ENCODE measurements around the gene DOCK4.

The DOCK4 gene

GRCh38 chr7:112189691-112190090, 16.5 kb downstream of the DOCK4 start:
- Histone ChIP-seq H3K27ac (ENCODE audit: low read depth, low read length) (no peak overlapping the region), H3K4me1 (ENCODE audit: control insufficient read depth, insufficient read depth, low read length) (no peaks in the 10 kb centered on the region), H3K4me3 (ENCODE audit: low read depth, low read length) (no peak overlapping the region), H3K36me3 (ENCODE audit: control insufficient read depth, insufficient read depth, low read length) (no peaks in the 10 kb centered on the region), H3K9me3 (ENCODE audit: control insufficient read depth, insufficient read depth, low read length) (no peaks in the 10 kb centered on the region), H3K9ac (ENCODE audit: low read depth, low read length) (no peak overlapping the region), H3K27me3 (ENCODE audit: control insufficient read depth, insufficient read depth, low read length) (no peaks in the 10 kb centered on the region)

DNA sequence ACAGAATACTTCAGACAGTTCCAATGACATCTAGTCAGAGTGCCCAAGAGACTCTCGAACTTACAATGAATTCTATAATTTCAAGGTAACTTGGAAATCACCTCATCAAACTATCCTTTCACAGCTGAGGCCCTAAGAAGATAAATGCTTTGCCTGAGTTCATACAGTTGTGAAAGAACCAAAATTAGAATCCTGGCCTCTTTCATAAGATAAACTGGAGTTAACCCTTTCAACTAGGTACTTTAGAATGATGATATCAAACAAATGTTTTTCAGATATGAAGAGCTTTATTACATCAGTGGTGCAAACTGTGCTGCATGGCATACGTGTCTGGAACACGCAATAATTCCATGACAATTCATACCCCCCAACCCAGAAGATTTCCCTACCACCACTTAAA, 17.9 kb downstream of the DOCK4 start:
- no peak overlapping the region for H3K4me3 ChIP-seq (ENCODE audit: low read depth, low read length)
- H3K27me3 ChIP-seq (ENCODE audit: control insufficient read depth, insufficient read depth, low read length), result no peaks in the 10 kb centered on the region
- no peaks in the 10 kb centered on the region for H3K4me1 ChIP-seq (ENCODE audit: control insufficient read depth, insufficient read depth, low read length)
- H3K9me3 ChIP-seq (ENCODE audit: control insufficient read depth, insufficient read depth, low read length), result no peaks in the 10 kb centered on the region
- H3K36me3 ChIP-seq (ENCODE audit: control insufficient read depth, insufficient read depth, low read length), result no peaks in the 10 kb centered on the region
- no peak overlapping the region for H3K27ac ChIP-seq (ENCODE audit: low read depth, low read length)
- H3K9ac ChIP-seq (ENCODE audit: low read depth, low read length), result no peak overlapping the region

- Histone ChIP-seq H3K27me3 (ENCODE audit: control insufficient read depth, insufficient read depth, low read length) (no peaks in the 10 kb centered on the region), H3K4me3 (ENCODE audit: low read depth, low read length) (no peak overlapping the region), H3K9me3 (ENCODE audit: control insufficient read depth, insufficient read depth, low read length) (no peaks in the 10 kb centered on the region), H3K4me1 (ENCODE audit: control insufficient read depth, insufficient read depth, low read length) (no peaks in the 10 kb centered on the region), H3K27ac (ENCODE audit: low read depth, low read length) (no peak overlapping the region), H3K36me3 (ENCODE audit: control insufficient read depth, insufficient read depth, low read length) (no peaks in the 10 kb centered on the region), H3K9ac (ENCODE audit: low read depth, low read length) (no peak overlapping the region)
Measured at GRCh38 chr7:112186300-112186699, 19.9 kb downstream of the DOCK4 start.

DNA sequence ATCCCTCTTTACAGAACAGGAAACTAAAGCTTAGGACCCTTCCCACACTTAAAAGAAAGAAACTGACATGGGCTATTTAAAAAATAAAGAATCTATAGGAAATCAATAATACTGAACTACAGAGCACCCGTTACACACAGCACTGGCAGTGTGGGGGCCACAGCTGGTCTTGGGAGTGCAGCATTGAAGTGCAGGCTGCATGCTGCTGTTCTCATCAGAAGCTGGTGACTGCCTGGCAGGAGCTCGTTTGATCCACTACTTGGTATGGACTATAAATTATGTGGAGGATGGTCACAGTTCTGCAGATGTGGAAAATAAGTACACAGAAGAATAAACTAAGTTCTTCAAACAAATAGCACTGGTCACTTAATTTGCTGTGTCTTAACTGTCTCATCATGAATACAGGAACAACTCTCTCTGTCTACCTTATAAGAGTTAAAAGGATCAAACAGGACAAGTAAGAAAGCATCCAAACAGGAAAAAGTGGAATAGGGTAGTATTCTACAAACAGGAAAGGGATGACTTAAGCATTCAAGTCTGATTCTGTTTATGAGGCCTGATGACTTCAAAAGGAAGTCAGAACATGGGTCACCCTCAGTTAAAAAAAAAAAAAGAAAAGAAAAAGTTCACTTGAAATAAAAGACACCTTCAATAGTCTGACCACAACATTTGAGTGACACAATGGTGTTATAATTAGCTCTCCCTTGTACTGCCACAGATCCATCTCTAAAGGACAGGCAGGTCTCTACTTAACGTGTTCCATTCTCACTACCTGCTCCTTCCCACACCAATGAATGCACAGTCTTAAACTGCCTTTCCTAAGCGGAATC, 21.0 kb downstream of the DOCK4 start:
- Histone ChIP-seq H3K9ac (ENCODE audit: low read depth, low read length) (no peak overlapping the region), H3K4me1 (ENCODE audit: control insufficient read depth, insufficient read depth, low read length) (no peaks in the 10 kb centered on the region), H3K27me3 (ENCODE audit: control insufficient read depth, insufficient read depth, low read length) (no peaks in the 10 kb centered on the region), H3K4me3 (ENCODE audit: low read depth, low read length) (no peak overlapping the region), H3K9me3 (ENCODE audit: control insufficient read depth, insufficient read depth, low read length) (no peaks in the 10 kb centered on the region), H3K27ac (ENCODE audit: low read depth, low read length) (no peak overlapping the region), H3K36me3 (ENCODE audit: control insufficient read depth, insufficient read depth, low read length) (no peaks in the 10 kb centered on the region)

- Histone ChIP-seq H3K4me3 (ENCODE audit: low read depth, low read length) (no peak overlapping the region), H3K4me1 (ENCODE audit: control insufficient read depth, insufficient read depth, low read length) (no peaks in the 10 kb centered on the region), H3K27me3 (ENCODE audit: control insufficient read depth, insufficient read depth, low read length) (no peaks in the 10 kb centered on the region), H3K9ac (ENCODE audit: low read depth, low read length) (no peak overlapping the region), H3K9me3 (ENCODE audit: control insufficient read depth, insufficient read depth, low read length) (no peaks in the 10 kb centered on the region), H3K27ac (ENCODE audit: low read depth, low read length) (no peak overlapping the region), H3K36me3 (ENCODE audit: control insufficient read depth, insufficient read depth, low read length) (no peaks in the 10 kb centered on the region)
Measured at GRCh38 chr7:112184455-112184854, 21.7 kb downstream of the DOCK4 start.

- Histone ChIP-seq H3K9ac (ENCODE audit: low read depth, low read length) (no peak overlapping the region), H3K36me3 (ENCODE audit: control insufficient read depth, insufficient read depth, low read length) (no peaks in the 10 kb centered on the region), H3K9me3 (ENCODE audit: control insufficient read depth, insufficient read depth, low read length) (no peaks in the 10 kb centered on the region), H3K27me3 (ENCODE audit: control insufficient read depth, insufficient read depth, low read length) (no peaks in the 10 kb centered on the region), H3K4me1 (ENCODE audit: control insufficient read depth, insufficient read depth, low read length) (no peaks in the 10 kb centered on the region; the same call in 1 of the 2 replicates), H3K4me3 (ENCODE audit: low read depth, low read length) (no peak overlapping the region), H3K27ac (ENCODE audit: low read depth, low read length) (no peak overlapping the region)
Measured at GRCh38 chr7:112183266-112183665, 22.9 kb downstream of the DOCK4 start.

DNA sequence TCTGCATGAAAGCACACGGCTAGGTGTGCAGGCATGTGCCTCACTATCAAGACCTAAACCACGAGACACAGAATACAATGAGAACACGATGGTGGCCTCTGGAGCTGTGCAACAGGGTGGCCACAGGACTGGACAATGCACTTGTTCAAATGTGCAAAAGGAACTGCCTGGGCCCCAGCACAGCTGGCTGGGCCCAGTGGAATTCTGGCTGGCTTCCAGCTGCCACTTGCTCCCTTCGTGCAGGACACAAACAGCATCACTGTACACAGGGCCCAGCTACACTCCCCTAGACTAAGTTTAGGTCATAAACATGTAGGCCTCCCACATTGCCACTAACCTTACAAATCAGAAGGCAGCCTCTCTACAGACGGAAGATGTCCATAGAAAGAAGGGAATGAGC, 23.4 kb downstream of the DOCK4 start:
- Histone ChIP-seq H3K4me1 (ENCODE audit: control insufficient read depth, insufficient read depth, low read length) (peaks cover 2% of the 10 kb centered on the region; the same call in 1 of the 2 replicates), H3K9ac (ENCODE audit: low read depth, low read length) (no peak overlapping the region), H3K27me3 (ENCODE audit: control insufficient read depth, insufficient read depth, low read length) (no peaks in the 10 kb centered on the region), H3K36me3 (ENCODE audit: control insufficient read depth, insufficient read depth, low read length) (no peaks in the 10 kb centered on the region), H3K4me3 (ENCODE audit: low read depth, low read length) (no peak overlapping the region), H3K9me3 (ENCODE audit: control insufficient read depth, insufficient read depth, low read length) (no peaks in the 10 kb centered on the region), H3K27ac (ENCODE audit: low read depth, low read length) (no peak overlapping the region)

- Histone ChIP-seq H3K4me3 (ENCODE audit: low read depth, low read length) (no peak overlapping the region), H3K36me3 (ENCODE audit: control insufficient read depth, insufficient read depth, low read length) (no peaks in the 10 kb centered on the region), H3K4me1 (ENCODE audit: control insufficient read depth, insufficient read depth, low read length) (peaks cover 9% of the 10 kb centered on the region)
Measured at GRCh38 chr7:112180223-112180622, 26.0 kb downstream of the DOCK4 start.

DNA sequence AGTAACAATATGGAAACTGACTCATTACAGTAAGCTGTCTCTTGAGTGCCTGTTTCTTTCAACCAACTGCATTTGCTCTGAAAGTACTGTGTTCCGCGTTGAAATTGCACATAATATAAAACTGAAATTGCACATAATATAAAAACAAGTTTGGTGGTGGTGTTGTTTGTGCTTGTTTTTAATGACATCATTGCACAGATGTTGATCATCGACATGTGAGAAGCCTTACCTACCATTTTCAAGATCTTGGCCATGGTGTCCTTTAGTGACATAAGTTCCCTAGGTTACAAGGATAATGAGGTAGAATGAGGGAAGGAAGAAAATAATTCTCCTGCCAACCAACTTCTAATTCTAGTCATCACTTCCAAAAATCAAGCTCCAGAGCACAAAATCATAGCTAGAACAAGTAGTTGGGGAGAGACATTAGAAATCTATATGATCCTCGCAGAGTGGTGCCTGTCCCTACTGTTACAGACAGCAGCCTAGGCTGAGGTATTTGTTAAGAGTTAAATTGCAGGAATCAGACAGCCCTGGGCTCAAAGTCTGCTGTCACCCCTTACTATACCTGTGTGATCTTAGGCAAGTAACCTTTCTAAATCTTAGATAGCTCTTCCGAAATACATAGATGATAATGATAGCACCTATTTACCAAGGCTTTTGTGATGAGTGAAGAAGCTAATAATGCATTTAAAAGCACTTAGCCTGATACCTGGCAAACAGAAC, 29.3 kb downstream of the DOCK4 start:
- Histone ChIP-seq H3K36me3 (ENCODE audit: control insufficient read depth, insufficient read depth, low read length) (no peaks in the 10 kb centered on the region), H3K27ac (ENCODE audit: low read depth, low read length) (no peak overlapping the region), H3K27me3 (ENCODE audit: control insufficient read depth, insufficient read depth, low read length) (no peaks in the 10 kb centered on the region), H3K4me1 (ENCODE audit: control insufficient read depth, insufficient read depth, low read length) (peaks cover 9% of the 10 kb centered on the region), H3K9me3 (ENCODE audit: control insufficient read depth, insufficient read depth, low read length) (no peaks in the 10 kb centered on the region), H3K4me3 (ENCODE audit: low read depth, low read length) (no peak overlapping the region), H3K9ac (ENCODE audit: low read depth, low read length) (no peak overlapping the region)

More at GRCh38 chr7:112180223-112180622, 26.0 kb downstream of the DOCK4 start:
- Histone ChIP-seq H3K9ac (ENCODE audit: low read depth, low read length) (no peak overlapping the region), H3K9me3 (ENCODE audit: control insufficient read depth, insufficient read depth, low read length) (no peaks in the 10 kb centered on the region), H3K27me3 (ENCODE audit: control insufficient read depth, insufficient read depth, low read length) (no peaks in the 10 kb centered on the region), H3K27ac (ENCODE audit: low read depth, low read length) (no peak overlapping the region)

GRCh38 chr7:112176241-112176640, 30.0 kb downstream of the DOCK4 start:
- Histone ChIP-seq H3K27me3 (ENCODE audit: control insufficient read depth, insufficient read depth, low read length) (no peaks in the 10 kb centered on the region), H3K4me3 (ENCODE audit: low read depth, low read length) (no peak overlapping the region), H3K36me3 (ENCODE audit: control insufficient read depth, insufficient read depth, low read length) (no peaks in the 10 kb centered on the region)

DNA sequence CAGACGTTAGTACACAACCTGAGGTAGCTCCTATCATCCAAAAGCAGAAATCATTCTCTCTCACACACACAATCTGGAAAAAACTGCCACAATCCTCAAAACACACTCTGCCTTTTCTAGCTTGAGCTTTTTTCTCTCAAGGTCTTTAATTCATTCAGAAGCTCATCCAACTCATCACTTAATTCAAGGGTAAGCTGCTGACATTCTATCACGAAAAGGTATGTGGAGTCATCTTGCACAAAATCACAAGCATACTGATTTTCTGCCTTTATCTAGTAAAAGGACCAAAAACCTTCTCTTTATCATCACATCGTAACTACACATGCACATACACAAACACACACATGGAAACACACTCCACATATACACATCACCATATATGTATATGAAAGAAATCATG, 32.0 kb downstream of the DOCK4 start:
- Histone ChIP-seq H3K36me3 (ENCODE audit: control insufficient read depth, insufficient read depth, low read length) (no peaks in the 10 kb centered on the region), H3K4me3 (ENCODE audit: low read depth, low read length) (no peak overlapping the region), H3K27ac (ENCODE audit: low read depth, low read length) (no peak overlapping the region), H3K9ac (ENCODE audit: low read depth, low read length) (no peak overlapping the region), H3K9me3 (ENCODE audit: control insufficient read depth, insufficient read depth, low read length) (no peaks in the 10 kb centered on the region), H3K4me1 (ENCODE audit: control insufficient read depth, insufficient read depth, low read length) (peaks cover 9% of the 10 kb centered on the region), H3K27me3 (ENCODE audit: control insufficient read depth, insufficient read depth, low read length) (no peaks in the 10 kb centered on the region)

More at GRCh38 chr7:112176241-112176640, 30.0 kb downstream of the DOCK4 start:
- Histone ChIP-seq H3K9me3 (ENCODE audit: control insufficient read depth, insufficient read depth, low read length) (no peaks in the 10 kb centered on the region), H3K4me1 (ENCODE audit: control insufficient read depth, insufficient read depth, low read length) (peaks cover 9% of the 10 kb centered on the region), H3K9ac (ENCODE audit: low read depth, low read length) (no peak overlapping the region), H3K27ac (ENCODE audit: low read depth, low read length) (no peak overlapping the region)
